ENCODE measurements around the gene AGFG2. TPM values are rescaled to one million over a fixed set of nuclear protein-coding genes. Genes with fewer than 3 reads are reported as not detected.

Gene AGFG2
- total and polyA plus RNA-seq, 2 of the 13 experiments (the other 11 are each of a cell fraction or from before 2014, with no cell fraction given): 125 to 132 TPM

DNA sequence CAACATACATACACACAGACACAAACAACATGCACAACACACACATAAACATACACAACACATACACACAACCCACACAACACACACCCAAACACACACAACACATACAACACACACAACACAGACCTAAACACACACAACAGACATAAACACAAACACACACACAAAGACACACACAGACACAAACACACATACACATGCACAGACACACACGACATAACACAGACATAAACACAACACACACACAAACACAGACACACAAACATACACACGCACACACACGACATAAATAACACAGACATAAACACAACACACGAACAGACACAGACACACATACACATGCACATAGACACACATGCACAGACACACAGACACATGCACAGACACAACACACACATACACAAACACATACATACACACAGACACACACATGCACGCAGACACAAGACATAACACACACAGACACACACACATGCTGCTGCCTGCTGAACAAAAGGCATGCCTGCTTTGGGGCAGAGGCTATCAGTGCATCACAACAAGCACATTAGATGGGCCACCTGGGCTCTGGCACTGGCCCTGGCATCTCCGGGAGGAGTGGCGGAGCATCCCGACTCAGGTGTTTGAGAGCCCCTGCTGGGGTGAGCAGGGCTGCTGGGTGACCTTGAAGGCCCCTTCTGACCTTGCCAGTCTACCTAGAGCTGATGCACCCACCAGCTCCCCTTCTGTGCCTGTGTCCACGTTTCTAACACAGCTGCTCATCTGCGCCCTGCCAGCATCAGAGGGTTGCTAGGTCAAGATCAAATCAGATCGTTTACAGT, 41.7 kb downstream of the AGFG2 start (continued):
- TF ChIP-seq KIAA2018 (CRISPR knock-in tag; IDR thresholded peaks at IDR 0.05; ENCODE audit: borderline replicate concordance) (no peak), ZNF33B (CRISPR knock-in tag; IDR thresholded peaks at IDR 0.05) (no peak)
- TF ChIP-seq, protein P1, sequence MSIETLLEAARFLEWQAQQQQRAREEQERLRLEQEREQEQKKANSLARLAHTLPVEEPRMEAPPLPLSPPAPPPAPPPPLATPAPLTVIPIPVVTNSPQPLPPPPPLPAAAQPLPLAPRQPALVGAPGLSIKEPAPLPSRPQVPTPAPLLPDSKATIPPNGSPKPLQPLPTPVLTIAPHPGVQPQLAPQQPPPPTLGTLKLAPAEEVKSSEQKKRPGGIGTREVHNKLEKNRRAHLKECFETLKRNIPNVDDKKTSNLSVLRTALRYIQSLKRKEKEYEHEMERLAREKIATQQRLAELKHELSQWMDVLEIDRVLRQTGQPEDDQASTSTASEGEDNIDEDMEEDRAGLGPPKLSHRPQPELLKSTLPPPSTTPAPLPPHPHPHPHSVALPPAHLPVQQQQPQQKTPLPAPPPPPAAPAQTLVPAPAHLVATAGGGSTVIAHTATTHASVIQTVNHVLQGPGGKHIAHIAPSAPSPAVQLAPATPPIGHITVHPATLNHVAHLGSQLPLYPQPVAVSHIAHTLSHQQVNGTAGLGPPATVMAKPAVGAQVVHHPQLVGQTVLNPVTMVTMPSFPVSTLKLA (IDR thresholded peaks at IDR 0.05): peak; percentile 91
